K562 (cell line): ENCODE results near the gene SH3GL3. TPM values are rescaled to one million over a fixed set of nuclear protein-coding genes. Genes with fewer than 3 reads are reported as not detected.

ENCODE experiments used
- ATAC-seq: fragments of 200-7000 bp; cut with Tn5 transposase; 3 replicates; pipeline ENCODE4 v1.9.1; 2020; ENCODE audit warnings: moderate library complexity
- BruUV-seq: library from RNA; stranded (reverse); fragments of 400-500 nt; replicated peaks from 2 replicates; lab custom pipeline; 2021; lab: Mats Ljungman, UMichigan
- CTCF ChIA-PET: fragments of 300-600 bp; formaldehyde crosslinking; extraction: SDS; loops from one replicate; lab custom pipeline; 2021; ENCODE audit warnings: low intra/inter-chr PET ratio; lab: Yijun Ruan, JAX
- POLR2A ChIA-PET: fragments of 300-600, 350-650 bp; sonication (Branson Sonifier 250); formaldehyde crosslinking; extraction: SDS; loops from one replicate; lab custom pipeline; 2021; ENCODE audit warnings: antibody characterized with exemption, inconsistent platforms; lab: Yijun Ruan, JAX
- DNase-seq, 4 experiments: peaks; one replicate each; pipeline versions ENCODE4 v3.0.0 to v3.0.0-alpha.2; 2011 to 2018; ENCODE audit warnings: low spot score in 3 of 4, mixed read lengths in 3 of 4; ENCODE audit errors: extremely low read depth in 1 of 4
- FAIRE-seq: peaks from 2 replicates; lab custom pipeline; 2011; peaks lifted over from hg19 to GRCh38; lab: Jason Lieb, UNC
- H2AFZ ChIP-seq: 2 replicates; pipeline ENCODE4 v1.6.0; 2011; ENCODE audit warnings: low read depth, low read length, control low read depth, inconsistent platforms
- H3K27ac ChIP-seq: fragments of 200-600 bp; 3 replicates; pipeline ENCODE4 v1.8.0; 2011; ENCODE audit warnings: low read depth, mild to moderate bottlenecking, control low read depth, inconsistent platforms, low read length, moderate library complexity, mixed read lengths; ENCODE audit errors: extremely low read depth
- H3K27me3 ChIP-seq, 2 experiments: fragments of 300-600 bp in 1 of 2; 2 replicates in 1 of 2; 3 replicates in 1 of 2; pipeline versions ENCODE4 v1.6.0 to v1.8.0; 2011; ENCODE audit warnings: inconsistent platforms in 2 of 2, low read length in 2 of 2, mild to moderate bottlenecking in 1 of 2, mixed read lengths in 1 of 2, moderate library complexity in 1 of 2; ENCODE audit not compliant: control insufficient read depth in 2 of 2, insufficient read depth in 2 of 2
- H3K36me3 ChIP-seq: fragments of 300-600 bp; 3 replicates; pipeline ENCODE4 v1.8.0; 2011; ENCODE audit warnings: mild to moderate bottlenecking, low read length, inconsistent platforms; ENCODE audit not compliant: control insufficient read depth, insufficient read depth
- H3K4me1 ChIP-seq, 2 experiments: fragments of 200-600 bp in 1 of 2; replicated peaks in 1 of 2; 2 replicates in 1 of 2; 3 replicates in 1 of 2; pipeline versions ENCODE4 v1.5.1 to v1.8.0; 2011; ENCODE audit warnings: inconsistent platforms in 2 of 2, low read length in 2 of 2, mild to moderate bottlenecking in 1 of 2, mixed read lengths in 1 of 2, moderate library complexity in 1 of 2; ENCODE audit not compliant: control insufficient read depth in 2 of 2, insufficient read depth in 2 of 2
- H3K4me2 ChIP-seq: 2 replicates; pipeline ENCODE4 v1.6.1; 2011; ENCODE audit warnings: low read length, control low read depth, inconsistent platforms, mixed read lengths; ENCODE audit not compliant: insufficient read depth
- H3K4me3 ChIP-seq: fragments of 200-600 bp; sonication (generic), shearing (Covaris generic); 2 replicates; pipeline ENCODE4 v1.5.1; 2016; ENCODE audit warnings: control low read depth, inconsistent platforms
- H3K79me2 ChIP-seq: fragments of 200-600 bp; 3 replicates; pipeline ENCODE4 v1.8.0; 2011; ENCODE audit warnings: low read length, inconsistent platforms; ENCODE audit not compliant: control insufficient read depth, insufficient read depth
- H3K9ac ChIP-seq, 2 experiments: 2 replicates each; pipeline versions ENCODE4 v1.6.0 to v1.6.1; 2011; ENCODE audit warnings: low read depth in 2 of 2, low read length in 2 of 2, control low read depth in 1 of 2, inconsistent platforms in 1 of 2, mild to moderate bottlenecking in 1 of 2, mixed read lengths in 1 of 2; ENCODE audit not compliant: insufficient read depth in 1 of 2
- H3K9me1 ChIP-seq: one replicate; pipeline ENCODE4 v1.6.0; 2011; ENCODE audit warnings: inconsistent platforms, mild to moderate bottlenecking, low read length, moderate library complexity; ENCODE audit not compliant: control insufficient read depth, insufficient read depth
- H3K9me3 ChIP-seq: replicated peaks from 2 replicates; pipeline ENCODE4 v1.5.1; 2011; ENCODE audit warnings: low read depth, low read length, inconsistent platforms; ENCODE audit not compliant: control insufficient read depth, insufficient read depth
- H4K20me1 ChIP-seq: replicated peaks from 2 replicates; pipeline ENCODE4 v1.6.1; 2011; ENCODE audit warnings: low read length, inconsistent platforms, mixed read lengths; ENCODE audit not compliant: control insufficient read depth, insufficient read depth
- BMI1 ChIP-seq: fragments of 150-350 bp; IDR thresholded peaks from 2 replicates; pipeline ENCODE4 v1.6.1; 2014; ENCODE audit warnings: low read length
- GABPB2 ChIP-seq: fragments of 250-450 bp; sonication (Bioruptor Pico); conservative IDR thresholded peaks from 2 replicates; pipeline ENCODE4 v1.5.1; 2021; ENCODE audit warnings: mild to moderate bottlenecking
- HNRNPL ChIP-seq: fragments of 200-400 bp; formaldehyde crosslinking; IDR thresholded peaks from 2 replicates; pipeline ENCODE4 v1.6.1; 2017; ENCODE audit warnings: low read depth, mild to moderate bottlenecking, low read length
- IRF1 ChIP-seq: sonication (generic); formaldehyde crosslinking; IDR thresholded peaks from 2 replicates; pipeline ENCODE4 v1.8.0; 2022; ENCODE audit warnings: missing genetic modification reagents, mild to moderate bottlenecking, borderline replicate concordance
- KLF10 ChIP-seq: fragments of 250-450 bp; sonication (Bioruptor Pico); IDR thresholded peaks from 2 replicates; pipeline ENCODE4 v1.6.1; 2021; ENCODE audit warnings: matching md5 sums
- MYBL2 ChIP-seq, 2 experiments: fragments of 450-650 bp in 1 of 2; sonication (generic) in 1 of 2; formaldehyde crosslinking in 1 of 2; IDR thresholded peaks; 2 replicates each; pipeline versions ENCODE4 v1.6.1 to v1.8.1; 2017 to 2022; ENCODE audit warnings: borderline replicate concordance in 1 of 2, inconsistent platforms in 1 of 2, low read depth in 1 of 2, mild to moderate bottlenecking in 1 of 2, missing genetic modification reagents in 1 of 2, moderate library complexity in 1 of 2
- NUFIP1 ChIP-seq: fragments of 450-650 bp; IDR thresholded peaks from 2 replicates; pipeline ENCODE4 v1.6.1; 2018; ENCODE audit not compliant: partially characterized antibody
- PHB2 ChIP-seq: fragments of 450-650 bp; IDR thresholded peaks from 2 replicates; pipeline ENCODE4 v1.6.1; 2017; ENCODE audit warnings: low read depth
- POLR2B ChIP-seq: fragments of 450-650 bp; IDR thresholded peaks from 2 replicates; pipeline ENCODE4 v1.6.1; 2018; ENCODE audit warnings: low read depth; ENCODE audit not compliant: partially characterized antibody
- STAG1 ChIP-seq: sonication (generic); formaldehyde crosslinking; IDR thresholded peaks from 2 replicates; pipeline ENCODE4 v1.5.0; 2020; ENCODE audit warnings: missing genetic modification reagents, borderline replicate concordance
- XRCC3 ChIP-seq: fragments of 450-650 bp; IDR thresholded peaks from 2 replicates; pipeline ENCODE4 v1.6.1; 2017; ENCODE audit warnings: mild to moderate bottlenecking, moderate library complexity
- ZBTB34 ChIP-seq: fragments of 250-450 bp; sonication (Bioruptor Pico); IDR thresholded peaks from 2 replicates; pipeline ENCODE4 v1.8.0; 2021; ENCODE audit warnings: mild to moderate bottlenecking, moderate library complexity
- ZBTB49 ChIP-seq: sonication (generic); formaldehyde crosslinking; IDR thresholded peaks from 2 replicates; pipeline ENCODE4 v1.8.0; 2022; ENCODE audit warnings: missing genetic modification reagents, mild to moderate bottlenecking, borderline replicate concordance
- ZNF253 ChIP-seq: fragments of 250-450 bp; sonication (Bioruptor Pico); conservative IDR thresholded peaks from 2 replicates; pipeline ENCODE4 v1.6.1; 2021; ENCODE audit warnings: mild to moderate bottlenecking
- WGBS: fragments of 100-300 bp; shearing (Covaris generic); methylation state at CpG from one replicate; pipeline ENCODE4 v1.1.6; 2016; ENCODE audit warnings: low coverage, mixed read lengths; ENCODE audit not compliant: insufficient coverage; ENCODE audit errors: missing lambda C conversion rate; 5-methylcytosine and 5-hydroxymethylcytosine counted together
- in situ Hi-C: fragments of 300-500 bp; cut with MboI; formaldehyde crosslinking; loops from 4 replicates; pipeline ENCODE4 v1.15.0; 2018; ENCODE audit warnings: inconsistent platforms, mixed read lengths
- intact Hi-C: fragments of 100-400 bp; cut with micrococcal nuclease; formaldehyde crosslinking; loops from 2 replicates; pipeline ENCODE4 v1.14.2; 2022
- polyA plus RNA-seq, 8 experiments: library from polyadenylated mRNA; depleted of rRNA in 4 of 8; stranded (reverse) in 5 of 8; unstranded in 3 of 8; fragments of >200 nt; fragmentation: Nextera tagmentation in 2 of 8; fragmentation: Illumina TruSeq in 1 of 8; extraction: Ambion mirVana in 2 of 8; extraction: Trizol in 1 of 8; gene quantifications; 2 replicates each; pipeline versions ENCODE4 v1.2.1 to v1.2.3, GENCODE V29; 2011 to 2014; ENCODE audit warnings: inconsistent platforms in 1 of 8, missing spikeins in 1 of 8
- total RNA-seq, 7 experiments: library from RNA; depleted of rRNA in 6 of 7; stranded (reverse); fragments of >200 nt in 6 of 7; fragmentation: Illumina TruSeq in 2 of 7; extraction: Trizol in 2 of 7; gene quantifications; 2 replicates each; pipeline versions ENCODE4 v1.2.1 to v1.2.3, GENCODE V29; 2011 to 2021; ENCODE audit warnings: low replicate concordance in 1 of 7

SH3GL3 gene
- total and polyA plus RNA-seq, 9 of the 15 experiments (the other 6 are each of a cell fraction or from before 2014, with no cell fraction given), result 3.9 to 16.0 (median 9.7) TPM

GRCh38 chr15:83422081-83422480 lies 25.1 kb upstream of the SH3GL3 start:
- ATAC-seq, result no peak
- no peak overlapping the region for H2AFZ ChIP-seq
- no peaks in the 10 kb centered on the region for H3K4me1 ChIP-seq
- intact Hi-C loops, result no loop called here
- no peak overlapping the region for H3K9ac ChIP-seq
- no peak overlapping the region for H3K27ac ChIP-seq
- POLR2A ChIA-PET, result no interaction called here
- H3K36me3 ChIP-seq, result no peaks in the 10 kb centered on the region
- FAIRE-seq, result no peak
- WGBS, result 2% methylated on average over 4 of the region's 4 CpGs
- peaks cover 12 to 19% of the 10 kb centered on the region in 2 experiments; a peak in 4 of 5 replicates for H3K27me3 ChIP-seq
- no peaks in the 10 kb centered on the region for H3K79me2 ChIP-seq
- no TSS peak for BruUV-seq
- H3K4me3 ChIP-seq, result no peak overlapping the region
- no peaks in the 10 kb centered on the region; the same call in 1 of the 2 replicates for H3K9me3 ChIP-seq
- TF ChIP-seq HNRNPL (no peak), ZNF253 (CRISPR knock-in tag) (no peak), STAG1 (CRISPR knock-in tag) (no peak), ZBTB49 (CRISPR knock-in tag) (no peak), KLF10 (CRISPR knock-in tag) (no peak), IRF1 (CRISPR knock-in tag) (no peak), PHB2 (no peak), NUFIP1 (no peak), XRCC3 (no peak), POLR2B (no peak), ZBTB34 (no peak), GABPB2 (no peak), MYBL2 (IDR thresholded peaks at IDR 0.05; ENCODE audit: low read depth) (no peak), MYBL2 (CRISPR knock-in tag; IDR thresholded peaks at IDR 0.05; ENCODE audit: borderline replicate concordance) (no peak), BMI1 (no peak)
- in situ Hi-C loops, result loop anchor here (5.0 kb wide), 1 partner anchor 175 kb away; no protein-coding TSS in a partner anchor
- no peaks in the 10 kb centered on the region for H3K9me1 ChIP-seq
- no peak for DNase-seq
- no peak overlapping the region for H3K4me2 ChIP-seq
- H4K20me1 ChIP-seq, result no peaks in the 10 kb centered on the region
- CTCF ChIA-PET, result no interaction called here
